GM19397 (cell line): ENCODE data around the gene MRC2.

Experiments
- ATAC-seq: cut with Tn5 transposase; IDR thresholded peaks from one replicate; pipeline ENCODE4 v1.9.1; 2021; ENCODE audit warnings: mild to moderate bottlenecking, moderate library complexity; ENCODE audit not compliant: unreplicated experiment

Gene MRC2

GRCh38 chr17:62717889-62718288, 90.4 kb downstream of the MRC2 start:
- ATAC-seq = no peak

- no peak for ATAC-seq
These were observed 91.0 kb downstream of the MRC2 start for GRCh38 chr17:62718429-62718828.

- no peak for ATAC-seq
These were observed 92.1 kb downstream of the MRC2 start for GRCh38 chr17:62719586-62719985.

GRCh38 chr17:62720126-62720850, 92.8 kb downstream of the MRC2 start:
- no peak for ATAC-seq

GRCh38 chr17:62722625-62723024, 95.2 kb downstream of the MRC2 start:
- ATAC-seq = no peak

GRCh38 chr17:62723842-62724241, 96.4 kb downstream of the MRC2 start:
- no peak for ATAC-seq

GRCh38 chr17:62724398-62725146, 97.1 kb downstream of the MRC2 start:
- peak; percentile 90 for ATAC-seq

GRCh38 chr17:62725791-62726249, 98.3 kb downstream of the MRC2 start:
- no peak for ATAC-seq

- ATAC-seq = no peak
These were observed 100.6 kb downstream of the MRC2 start for GRCh38 chr17:62727916-62728672.

GRCh38 chr17:62732125-62732524, 104.7 kb downstream of the MRC2 start:
- ATAC-seq = no peak

GRCh38 chr17:62735044-62735651, 107.7 kb downstream of the MRC2 start:
- no peak for ATAC-seq

- no peak for ATAC-seq
These were observed 110.0 kb downstream of the MRC2 start for GRCh38 chr17:62737513-62737912.

- no peak for ATAC-seq
These were observed 110.8 kb downstream of the MRC2 start for GRCh38 chr17:62738281-62738680.

- ATAC-seq = no peak
These were observed 112.3 kb downstream of the MRC2 start for GRCh38 chr17:62739645-62740388.

GRCh38 chr17:62741290-62741689, 113.8 kb downstream of the MRC2 start:
- no peak for ATAC-seq
